SK-N-MC (cell line): ENCODE measurements around the gene SAMM50.

Experiments used
- EZH2 ChIP-seq: fragments of 200-600 bp; sonication (generic); IDR thresholded peaks from one replicate; pipeline ENCODE4 v1.6.1; 2017; ENCODE audit warnings: antibody characterized with exemption
- FOXP2 ChIP-seq: optimal IDR thresholded peaks from 2 replicates; pipeline ENCODE3; 2011; ENCODE audit warnings: mild to moderate bottlenecking, moderate library complexity; ENCODE audit not compliant: insufficient read depth; ENCODE audit errors: extremely low read length, control extremely low read depth
- POLR2AphosphoS5 ChIP-seq: IDR thresholded peaks from 2 replicates; pipeline ENCODE4 v1.6.1; 2012; ENCODE audit warnings: mild to moderate bottlenecking, low read depth, low read length, borderline replicate concordance

GRCh38 chr22:44003405-44004103 is 48.3 kb downstream of the SAMM50 start:
- TF ChIP-seq POLR2AphosphoS5 (no peak), EZH2 (no peak), FOXP2 (no peak)
